GM18868 (cell line): ENCODE data around the gene XXYLT1.
A peak's percentile ranks its signal among the peaks of the same experiment; 100 is the strongest.

ENCODE experiments used
- ATAC-seq: cut with Tn5 transposase; IDR thresholded peaks from one replicate; pipeline ENCODE4 v1.9.1; 2021; ENCODE audit warnings: mild to moderate bottlenecking, moderate library complexity; ENCODE audit not compliant: unreplicated experiment

XXYLT1 gene

GRCh38 chr3:195267096-195267495, 3.9 kb downstream of the XXYLT1 start:
- no peak for ATAC-seq

DNA sequence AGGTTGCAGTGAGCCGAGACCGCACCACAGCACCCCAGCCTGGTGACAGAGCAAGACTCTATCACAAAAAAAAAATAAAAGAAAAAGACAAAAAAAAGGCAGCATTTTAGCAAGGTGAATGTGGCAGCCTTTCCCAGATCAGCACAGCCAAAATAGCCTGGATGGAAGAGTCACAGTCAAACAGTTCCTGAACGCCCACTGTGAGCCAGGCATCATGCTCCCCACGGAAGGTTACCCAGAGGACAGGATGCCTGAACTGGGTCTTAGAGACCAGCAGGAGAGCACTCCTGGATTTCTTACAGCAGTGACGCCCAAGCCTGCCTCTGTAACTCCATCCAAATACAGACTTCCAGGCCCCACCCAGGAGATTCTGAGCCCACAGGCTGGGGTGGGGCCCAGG, 4.5 kb downstream of the XXYLT1 start:
- no peak for ATAC-seq

GRCh38 chr3:195265363-195265976, 5.5 kb downstream of the XXYLT1 start:
- no peak for ATAC-seq

DNA sequence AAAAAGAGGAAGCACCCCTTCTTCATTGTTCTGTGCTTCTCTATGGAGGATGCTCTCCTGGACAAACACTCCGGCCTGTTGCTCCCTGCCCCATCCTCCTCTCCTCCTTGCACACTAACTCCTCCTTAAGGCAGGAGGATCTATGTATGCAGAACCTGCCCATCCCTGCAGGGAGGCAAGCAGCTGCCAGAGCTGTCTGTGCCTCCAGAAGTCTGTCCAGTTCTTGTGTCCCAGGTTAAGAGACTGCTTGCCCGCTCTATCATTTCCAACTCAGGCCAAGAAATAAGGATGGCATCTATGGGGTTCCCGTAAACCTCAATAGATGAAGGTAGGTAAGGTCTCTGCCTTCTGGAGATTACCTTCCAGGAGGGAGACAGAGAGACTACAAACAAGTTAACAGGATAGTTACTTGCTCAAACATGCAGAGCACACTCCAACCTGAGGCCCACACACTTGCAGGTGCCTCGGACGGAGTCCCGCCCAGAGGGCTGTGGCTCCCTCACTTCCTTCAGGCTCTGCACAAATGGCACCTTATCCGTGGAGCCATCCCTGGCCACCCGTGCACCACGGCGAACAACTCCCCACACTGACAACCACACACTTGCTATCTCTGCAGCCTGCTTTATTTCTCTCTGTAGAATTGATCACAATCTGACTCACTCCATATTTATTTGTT, 6.9 kb downstream of the XXYLT1 start:
- ATAC-seq = no peak

- ATAC-seq = no peak
Observed at GRCh38 chr3:195263193-195263924, 7.6 kb downstream of the XXYLT1 start.

DNA sequence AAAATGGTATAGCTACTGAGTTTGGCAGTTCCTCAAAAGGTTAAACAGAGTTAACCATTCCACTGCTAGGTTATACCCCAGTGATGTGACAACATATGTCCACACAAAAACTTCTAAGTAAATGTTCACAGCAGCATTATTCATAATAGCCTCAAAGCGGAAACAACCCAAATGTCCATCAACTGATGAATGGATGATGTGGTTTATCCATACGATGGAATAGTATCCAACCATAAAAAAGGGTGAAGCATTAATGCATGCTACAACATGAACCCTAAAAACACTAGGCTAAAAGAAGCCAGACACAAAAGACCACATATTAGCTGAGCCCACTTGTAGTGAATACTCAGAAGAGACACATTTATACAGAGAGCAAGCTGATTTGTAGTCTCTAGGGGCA, 9.0 kb downstream of the XXYLT1 start:
- no peak for ATAC-seq

DNA sequence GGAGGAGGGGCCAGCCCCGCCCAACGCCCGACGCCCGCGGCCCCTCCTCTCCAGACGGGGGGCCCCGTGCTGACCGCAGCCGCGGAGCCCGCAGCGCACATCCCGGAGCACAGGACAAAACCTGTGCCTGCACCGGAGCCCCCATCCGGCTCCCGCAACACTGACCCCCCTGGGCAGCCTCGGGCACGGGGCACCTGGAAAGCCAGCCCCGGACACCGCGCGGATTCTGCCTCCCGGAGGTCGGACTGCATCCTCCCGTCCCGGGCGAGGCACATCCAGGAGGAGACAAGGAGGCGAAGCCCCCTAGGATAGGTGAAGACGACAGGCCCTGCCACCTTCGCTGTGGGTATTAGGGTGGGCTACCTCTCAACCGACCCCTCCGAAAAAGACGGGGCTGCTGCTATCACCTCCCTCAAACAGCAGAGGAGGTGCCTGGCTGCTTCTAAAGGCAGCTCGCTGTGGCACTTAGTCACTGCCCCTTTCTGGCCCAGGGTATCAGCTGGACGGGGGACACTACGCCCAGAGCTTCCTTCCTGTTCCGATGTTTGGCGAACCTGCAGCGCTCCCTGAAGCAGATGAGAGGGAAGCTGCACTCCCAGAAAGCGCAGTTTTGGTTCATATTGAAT, 10.6 kb downstream of the XXYLT1 start:
- no peak for ATAC-seq

- ATAC-seq = peak; percentile 76
Observed at GRCh38 chr3:195259475-195260279, 11.3 kb downstream of the XXYLT1 start.

DNA sequence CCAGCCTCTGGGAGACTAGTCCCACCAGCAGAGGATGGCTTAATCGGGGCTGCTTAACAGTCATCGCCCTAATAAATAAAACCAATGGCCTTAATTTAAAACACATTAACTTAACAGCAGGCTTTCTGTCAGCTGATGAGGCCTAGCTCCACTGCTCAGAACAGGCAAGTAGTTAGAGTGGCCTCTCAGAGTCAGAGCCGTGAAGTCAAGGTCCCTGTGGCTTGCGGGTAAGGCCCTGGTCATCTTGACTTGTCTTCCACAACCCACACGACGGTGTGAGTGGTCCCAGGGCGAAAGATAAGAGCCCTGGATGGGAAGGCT, 11.8 kb downstream of the XXYLT1 start:
- peak; percentile 3 for ATAC-seq

DNA sequence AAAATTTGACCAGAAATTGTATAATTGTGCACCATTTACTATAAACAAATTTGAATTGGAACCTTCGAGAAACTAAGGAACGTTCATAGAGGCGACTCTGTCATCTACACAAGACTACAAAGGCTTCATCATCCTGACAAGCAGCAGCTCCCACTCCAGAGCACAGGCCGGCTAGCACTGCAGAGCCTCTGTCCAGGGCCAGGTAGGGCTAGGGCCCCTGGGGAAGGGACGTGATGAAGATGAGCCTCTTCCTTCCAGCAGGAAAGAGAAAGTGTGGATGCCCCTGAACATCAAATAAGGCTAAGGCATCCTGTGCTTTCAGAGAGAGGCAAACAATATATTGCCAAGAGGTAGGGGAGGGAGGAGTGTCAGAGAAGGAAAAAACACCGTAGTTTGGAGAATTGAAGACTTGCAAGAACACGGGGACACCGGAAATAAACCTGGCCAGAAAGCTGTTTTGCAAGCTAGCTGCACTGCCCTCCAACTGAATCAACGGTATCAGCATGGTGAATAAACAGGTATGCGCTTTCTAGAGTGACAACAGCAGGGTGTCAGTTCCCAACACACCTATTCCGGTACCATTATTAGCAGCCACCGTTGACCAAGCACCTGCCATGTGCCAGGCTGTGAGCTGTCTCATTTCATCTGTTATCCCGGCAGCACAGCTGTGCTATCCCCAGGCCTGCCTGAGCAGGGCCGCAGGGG, 12.4 kb downstream of the XXYLT1 start:
- no peak for ATAC-seq

DNA sequence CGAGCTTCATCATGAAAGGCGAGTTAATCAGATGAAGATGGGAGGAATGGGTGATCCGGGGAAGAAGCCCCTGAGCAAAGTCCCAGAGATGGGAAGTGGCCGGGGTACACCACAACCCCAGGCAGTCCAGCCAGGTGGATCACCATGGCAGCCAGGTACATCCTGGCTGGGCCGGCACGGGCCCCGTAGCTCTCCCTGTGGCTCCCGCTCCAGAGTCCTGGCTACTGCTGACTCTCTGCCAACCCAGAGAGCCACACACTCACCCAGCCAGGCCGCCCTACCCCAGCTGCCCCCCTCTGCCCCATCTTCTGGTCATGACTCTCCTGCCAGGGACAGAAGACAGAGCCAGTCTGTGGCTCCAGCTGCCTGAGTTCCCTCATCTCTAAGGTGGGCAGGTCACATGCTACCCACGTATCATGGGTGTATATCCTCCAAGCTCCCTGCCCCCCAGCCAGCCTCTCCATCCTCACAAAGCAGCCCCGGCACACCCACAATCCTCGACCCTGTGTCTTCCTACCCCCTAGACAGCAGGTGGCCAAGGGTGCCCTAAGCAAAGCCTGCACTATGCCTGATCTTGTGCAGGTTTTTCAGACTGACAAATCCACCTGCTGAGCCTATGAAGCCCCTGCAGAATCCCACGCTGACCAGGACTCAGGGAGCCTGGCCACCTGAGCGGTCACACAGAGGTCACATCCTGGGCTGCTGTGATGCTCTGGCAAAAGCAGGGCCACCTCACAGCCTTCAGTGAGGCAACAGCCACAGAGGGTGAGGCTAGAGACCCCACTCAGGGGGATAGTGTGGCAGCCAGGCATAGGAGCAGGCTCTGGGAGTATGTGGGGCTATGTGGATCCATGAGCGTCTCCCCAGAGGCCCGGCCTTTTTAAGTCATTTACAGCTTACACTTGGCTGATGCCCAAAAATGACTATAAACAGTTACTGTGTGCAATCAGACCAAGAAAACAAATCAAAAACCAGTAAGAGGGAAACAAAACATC, 13.2 kb downstream of the XXYLT1 start:
- no peak for ATAC-seq

GRCh38 chr3:195256639-195257453, 14.1 kb downstream of the XXYLT1 start:
- no peak for ATAC-seq

GRCh38 chr3:195255571-195256501, 15.1 kb downstream of the XXYLT1 start:
- ATAC-seq = no peak

DNA sequence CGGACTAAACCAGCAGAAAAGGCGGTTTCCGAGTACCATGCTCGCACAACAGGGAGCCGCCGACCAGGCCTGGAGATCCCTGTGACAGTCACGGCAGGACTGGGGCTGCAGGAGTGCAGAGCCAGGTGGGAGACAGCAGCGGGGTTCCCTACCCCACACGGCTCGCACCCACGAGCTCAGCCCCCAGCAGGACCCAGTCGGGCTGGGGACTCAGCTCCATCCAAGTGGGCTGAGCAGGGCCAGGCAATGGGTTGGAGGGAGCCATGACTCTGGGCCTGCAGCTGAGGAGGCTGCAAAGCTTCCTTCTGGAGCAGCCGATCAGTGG, 15.8 kb downstream of the XXYLT1 start:
- ATAC-seq = no peak

- ATAC-seq = no peak
Observed at GRCh38 chr3:195254454-195255175, 16.3 kb downstream of the XXYLT1 start.

GRCh38 chr3:195253923-195254432, 17.0 kb downstream of the XXYLT1 start:
- ATAC-seq = no peak
